T-helper 2 cell treated with Interferon-gamma antibody and Interleukin-4, amounts not matched to agents 5 μg/mL and 100 μg/mL, for 36 hours (primary cell): ENCODE results near the gene SLC39A3.

Experiments used
- DNase-seq: peaks from one replicate; pipeline ENCODE4 v3.0.0; 2021; ENCODE audit warnings: low spot score
- H3K27ac Mint-ChIP-seq: one replicate; pipeline ENCODE4 v1.8.0; 2021; ENCODE audit warnings: mild to moderate bottlenecking, mixed read lengths
- H3K27me3 Mint-ChIP-seq: one replicate; pipeline ENCODE4 v1.8.0; 2021; ENCODE audit warnings: low read depth, mixed read lengths
- H3K36me3 Mint-ChIP-seq: one replicate; pipeline ENCODE4 v1.8.0; 2021; ENCODE audit warnings: low read depth, mixed read lengths
- H3K4me1 Mint-ChIP-seq: one replicate; pipeline ENCODE4 v1.8.0; 2021; ENCODE audit warnings: low read depth, mixed read lengths
- H3K4me3 Mint-ChIP-seq: one replicate; pipeline ENCODE4 v1.8.0; 2022; ENCODE audit warnings: mild to moderate bottlenecking, moderate library complexity, mixed read lengths
- H3K9me3 Mint-ChIP-seq: one replicate; pipeline ENCODE4 v1.8.0; 2021; ENCODE audit warnings: mixed read lengths

Gene SLC39A3

GRCh38 chr19:2726904-2727639 lies 12.7 kb downstream of the SLC39A3 start:
- Mint-ChIP-seq H3K4me3 (no peak overlapping the region), H3K27me3 (peaks cover 10% of the 10 kb centered on the region), H3K36me3 (no peaks in the 10 kb centered on the region), H3K27ac (no peak overlapping the region), H3K9me3 (no peaks in the 10 kb centered on the region), H3K4me1 (no peaks in the 10 kb centered on the region)
- no peak for DNase-seq

- Mint-ChIP-seq H3K36me3 (no peaks in the 10 kb centered on the region), H3K4me1 (no peaks in the 10 kb centered on the region), H3K9me3 (no peaks in the 10 kb centered on the region), H3K27ac (no peak overlapping the region), H3K4me3 (no peak overlapping the region), H3K27me3 (peaks cover 16% of the 10 kb centered on the region)
- DNase-seq = no peak
Measured at GRCh38 chr19:2726160-2726855, 13.5 kb downstream of the SLC39A3 start.

GRCh38 chr19:2724148-2724557 lies 15.7 kb downstream of the SLC39A3 start:
- Mint-ChIP-seq H3K4me3 (no peak overlapping the region), H3K27me3 (peaks cover 23% of the 10 kb centered on the region), H3K27ac (no peak overlapping the region), H3K36me3 (no peaks in the 10 kb centered on the region), H3K4me1 (peaks cover 2% of the 10 kb centered on the region), H3K9me3 (no peaks in the 10 kb centered on the region)
- no peak for DNase-seq

GRCh38 chr19:2723747-2724146 lies 16.1 kb downstream of the SLC39A3 start:
- Mint-ChIP-seq H3K4me1 (peaks cover 2% of the 10 kb centered on the region), H3K36me3 (no peaks in the 10 kb centered on the region), H3K9me3 (no peaks in the 10 kb centered on the region), H3K27me3 (peaks cover 27% of the 10 kb centered on the region), H3K27ac (no peak overlapping the region), H3K4me3 (no peak overlapping the region)
- no peak for DNase-seq

- no peak overlapping the region for H3K27ac Mint-ChIP-seq
- H3K4me1 Mint-ChIP-seq = peaks cover 2% of the 10 kb centered on the region
- H3K9me3 Mint-ChIP-seq = no peaks in the 10 kb centered on the region
- DNase-seq = no peak
- no peaks in the 10 kb centered on the region for H3K36me3 Mint-ChIP-seq
- H3K4me3 Mint-ChIP-seq = no peak overlapping the region
- peaks cover 27% of the 10 kb centered on the region for H3K27me3 Mint-ChIP-seq
Measured at GRCh38 chr19:2723345-2723715, 16.5 kb downstream of the SLC39A3 start.

- H3K27me3 Mint-ChIP-seq = peaks cover 27% of the 10 kb centered on the region
- no peak for DNase-seq
- H3K27ac Mint-ChIP-seq = no peak overlapping the region
- no peak overlapping the region for H3K4me3 Mint-ChIP-seq
- H3K36me3 Mint-ChIP-seq = no peaks in the 10 kb centered on the region
- H3K9me3 Mint-ChIP-seq = no peaks in the 10 kb centered on the region
- peaks cover 2% of the 10 kb centered on the region for H3K4me1 Mint-ChIP-seq
Measured at GRCh38 chr19:2722541-2723344, 17.1 kb downstream of the SLC39A3 start.

- Mint-ChIP-seq H3K4me1 (peaks cover 2% of the 10 kb centered on the region), H3K36me3 (no peaks in the 10 kb centered on the region), H3K4me3 (peak overlapping the region; percentile 9), H3K27ac (no peak overlapping the region), H3K27me3 (peaks cover 27% of the 10 kb centered on the region), H3K9me3 (no peaks in the 10 kb centered on the region)
- DNase-seq = no peak
Measured at GRCh38 chr19:2721570-2722540, 18.0 kb downstream of the SLC39A3 start.

- Mint-ChIP-seq H3K27me3 (peaks cover 24% of the 10 kb centered on the region), H3K27ac (no peak within 1 kb of the TSS), H3K9me3 (peaks cover under 1% of the 10 kb centered on the region), H3K4me3 (peak within 1 kb of the TSS; percentile 9), H3K4me1 (peaks cover 2% of the 10 kb centered on the region), H3K36me3 (peaks cover under 1% of the 10 kb centered on the region)
- no peak for DNase-seq
Measured at GRCh38 chr19:2720777-2721569, 18.8 kb downstream of the SLC39A3 start, which contains the start of gene DIRAS1. DIRAS1 (minus strand) TSS chr19:2721372; CDS start chr19:2717806, 3,566 bp downstream.

GRCh38 chr19:2719920-2720776 lies 19.7 kb downstream of the SLC39A3 start:
- H3K36me3 Mint-ChIP-seq = peaks cover 4% of the 10 kb centered on the region
- DNase-seq = no peak
- no peak overlapping the region for H3K27ac Mint-ChIP-seq
- H3K9me3 Mint-ChIP-seq = peaks cover 9% of the 10 kb centered on the region
- no peak overlapping the region for H3K4me3 Mint-ChIP-seq
- H3K27me3 Mint-ChIP-seq = peaks cover 24% of the 10 kb centered on the region
- H3K4me1 Mint-ChIP-seq = peaks cover 2% of the 10 kb centered on the region

GRCh38 chr19:2719232-2719735 lies 20.5 kb downstream of the SLC39A3 start:
- Mint-ChIP-seq H3K4me1 (peaks cover 2% of the 10 kb centered on the region), H3K27ac (no peak overlapping the region), H3K4me3 (no peak overlapping the region), H3K36me3 (peaks cover 4% of the 10 kb centered on the region), H3K27me3 (peaks cover 23% of the 10 kb centered on the region), H3K9me3 (peaks cover 11% of the 10 kb centered on the region)
- DNase-seq = no peak

- H3K36me3 Mint-ChIP-seq = peaks cover 4% of the 10 kb centered on the region
- peaks cover 11% of the 10 kb centered on the region for H3K9me3 Mint-ChIP-seq
- DNase-seq = no peak
- H3K27ac Mint-ChIP-seq = no peak overlapping the region
- no peak overlapping the region for H3K4me3 Mint-ChIP-seq
- peaks cover 21% of the 10 kb centered on the region for H3K27me3 Mint-ChIP-seq
- H3K4me1 Mint-ChIP-seq = peaks cover 2% of the 10 kb centered on the region
Measured at GRCh38 chr19:2717638-2718541, 21.9 kb downstream of the SLC39A3 start.
